NCI-H1694 treated with DMSO at 0.1 percent for 48 hours (cell line): ENCODE data around the gene FBXW8.

Source experiments
- DNase-seq: peaks from one replicate; lab custom pipeline; 2025; lab: John Stamatoyannopoulos, UW

FBXW8 gene

DNA sequence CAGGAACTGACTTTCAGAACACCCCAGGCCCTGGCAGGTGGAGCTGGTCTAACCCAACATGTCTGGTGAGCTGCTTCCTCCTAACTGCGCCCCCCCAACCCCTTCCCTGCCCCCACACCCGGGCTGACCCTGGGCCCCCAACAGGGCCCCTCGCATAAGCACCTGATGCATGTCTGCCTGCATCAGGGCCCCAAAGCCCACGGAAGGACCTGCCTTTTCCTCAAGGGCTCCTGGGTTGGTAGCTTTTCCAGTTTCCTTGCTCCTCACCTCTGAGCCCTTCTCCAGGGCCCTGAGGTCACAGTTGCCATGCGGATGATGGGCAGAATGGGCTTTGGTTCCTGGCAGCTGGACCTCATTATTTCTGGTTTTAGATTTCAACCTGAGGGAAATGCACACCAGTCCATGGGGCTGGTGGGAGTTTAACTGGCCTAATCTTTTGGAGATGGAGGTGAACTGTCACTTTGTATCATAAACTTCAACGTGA, 170.0 kb downstream of the FBXW8 start:
- DNase-seq: no peak
